Tracheal epithelial cell (primary cell): ENCODE results near the gene SPTLC3. TPM values are rescaled to one million over a fixed set of nuclear protein-coding genes. Genes with fewer than 3 reads are reported as not detected.

Source experiments
- total RNA-seq: library from RNA; depleted of rRNA; stranded (reverse); fragments of >200 nt; gene quantifications from 2 replicates; pipeline ENCODE4 v1.2.1, GENCODE V29; 2014

The SPTLC3 gene
- total RNA-seq = 3.4 and 5.1 TPM in 2 replicates

DNA sequence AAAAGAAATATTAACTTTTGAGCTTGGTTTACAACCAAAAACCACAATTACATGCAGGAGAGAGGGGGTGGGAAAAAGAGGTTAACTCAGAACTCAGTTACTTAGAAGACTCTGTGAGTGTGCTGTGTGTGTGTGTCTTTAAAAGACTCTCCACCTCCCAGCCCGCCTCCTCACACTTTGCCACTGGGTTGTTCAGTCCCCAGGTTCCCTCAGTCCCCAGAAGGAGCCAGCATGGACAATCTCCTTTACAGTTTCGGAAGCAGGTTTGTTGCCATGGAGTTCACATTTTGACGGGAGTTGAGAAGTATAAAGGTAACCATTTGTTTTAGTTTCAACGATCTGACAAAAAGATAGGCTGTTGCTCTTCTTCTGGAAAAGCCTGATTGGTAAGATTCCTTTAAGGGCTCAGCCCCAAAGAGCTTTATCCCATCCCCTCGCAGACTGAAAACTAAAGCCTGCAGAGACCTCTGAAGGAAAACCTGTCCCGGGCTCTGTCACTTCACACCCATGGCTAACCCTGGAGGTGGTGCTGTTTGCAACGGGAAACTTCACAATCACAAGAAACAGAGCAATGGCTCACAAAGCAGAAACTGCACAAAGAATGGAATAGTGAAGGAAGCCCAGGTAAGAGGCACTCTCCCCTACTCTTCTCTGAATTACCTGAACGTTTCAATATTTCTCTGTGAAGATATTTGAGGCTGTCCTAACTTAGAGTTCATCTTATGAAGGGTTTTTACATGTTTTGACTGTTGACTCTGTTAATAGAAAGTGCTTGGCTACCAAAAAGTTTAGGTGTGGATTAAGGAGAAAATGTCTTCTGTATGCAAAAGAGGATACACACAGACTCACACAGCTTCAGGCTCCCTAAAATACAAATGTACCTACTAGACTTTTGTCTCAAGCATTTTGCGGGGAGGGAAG is at the start of gene SPTLC3:
Gene SPTLC3 (plus strand): TSS at position 212 of the 921 bp plus-strand sequence. CDS start 296 bp downstream, at position 508.

Other genes starting within 250 kb of the SPTLC3 start
- under 0.01 TPM in 1 of 2 replicates, not detected in the other for gene ISM1, start 212.3 kb downstream of the SPTLC3 start, total RNA-seq